ENCODE results near the gene PRSS38. TPM values are rescaled to one million over a fixed set of nuclear protein-coding genes. Genes with fewer than 3 reads are reported as not detected.
"Not testable (repeated sequence)": the region's sequence is repeated elsewhere in the genome, so short reads cannot be mapped to it uniquely, and the experiment has no call there.

PRSS38 gene
- total and polyA plus RNA-seq, 2 donors, result not detected

DNA sequence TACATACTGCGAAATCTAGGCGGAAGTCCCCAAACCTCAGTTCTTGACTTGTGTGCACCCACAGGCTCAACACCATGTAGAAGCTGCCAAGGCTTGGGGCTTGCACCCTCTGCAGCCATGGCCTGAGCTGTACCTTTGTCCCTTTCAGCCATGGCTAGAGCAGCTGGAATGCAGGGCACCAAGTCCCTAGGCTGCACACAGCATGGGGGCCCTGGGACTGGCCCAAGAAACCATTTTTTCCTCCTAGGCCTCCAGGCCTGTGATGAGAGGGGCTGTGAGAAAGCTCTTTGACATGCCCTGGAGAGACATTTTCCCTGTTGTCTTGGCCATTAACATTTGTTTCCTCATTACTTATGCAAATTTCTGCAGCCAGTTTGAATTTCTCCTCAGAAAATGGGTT is 1.5 kb upstream of the PRSS38 start:
- Histone ChIP-seq H3K4me1 (ENCODE audit: insufficient read depth) (no peaks in the 10 kb centered on the region), H3K36me3 (ENCODE audit: insufficient read depth) (no peaks in the 10 kb centered on the region), H3K27ac (ENCODE audit: low read depth) (no peak overlapping the region), H3K4me3 (ENCODE audit: low read depth, low read length) (no peak overlapping the region)
- no peak for DNase-seq (ENCODE audit: extremely low spot score)
- WGBS, result 96% methylated on average over 2 of the region's 2 CpGs

- no peak for DNase-seq (ENCODE audit: extremely low spot score)
- H3K27ac ChIP-seq (ENCODE audit: low read depth), result no peak overlapping the region
- H3K4me1 ChIP-seq (ENCODE audit: insufficient read depth), result no peaks in the 10 kb centered on the region
- WGBS, result 92% methylated on average over 16 of the region's 16 CpGs
- no peak overlapping the region for H3K4me3 ChIP-seq (ENCODE audit: low read depth, low read length)
- no peaks in the 10 kb centered on the region for H3K36me3 ChIP-seq (ENCODE audit: insufficient read depth)
Measured at GRCh38 chr1:227816750-227817446, 1.4 kb downstream of the PRSS38 start.

DNA sequence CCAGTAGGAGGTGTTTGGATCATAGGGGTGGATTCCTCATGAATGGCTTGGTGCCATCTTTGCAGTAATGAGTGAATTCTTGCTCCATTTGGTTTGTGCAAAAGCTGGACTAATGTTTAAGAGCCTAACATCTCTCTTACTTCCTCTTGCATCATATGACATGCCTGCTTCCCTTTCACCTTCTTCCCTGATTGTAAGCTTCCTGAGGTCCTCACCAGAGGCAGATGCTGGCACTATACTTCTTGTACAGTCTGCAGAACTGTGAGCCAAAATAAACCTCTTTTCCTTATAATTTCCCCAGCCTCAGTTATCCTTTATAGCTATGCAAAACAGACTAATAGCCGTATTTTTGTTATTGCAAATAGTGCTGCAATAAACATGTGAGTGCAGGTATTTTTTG is 8.1 kb downstream of the PRSS38 start:
- Histone ChIP-seq H3K36me3 (ENCODE audit: insufficient read depth) (no peaks in the 10 kb centered on the region), H3K4me3 (ENCODE audit: low read depth, low read length) (no peak overlapping the region), H3K4me1 (ENCODE audit: insufficient read depth) (no peaks in the 10 kb centered on the region), H3K27ac (ENCODE audit: low read depth) (no peak overlapping the region)
- no peak for DNase-seq (ENCODE audit: extremely low spot score)
- 88% methylated on average over 1 of the region's 1 CpG for WGBS

GRCh38 chr1:227824204-227824603 is 8.7 kb downstream of the PRSS38 start:
- 45% methylated on average over 2 of the region's 2 CpGs for WGBS
- Histone ChIP-seq H3K36me3 (ENCODE audit: insufficient read depth) (no peaks in the 10 kb centered on the region), H3K27ac (ENCODE audit: low read depth) (no peak overlapping the region), H3K4me1 (ENCODE audit: insufficient read depth) (no peaks in the 10 kb centered on the region), H3K4me3 (ENCODE audit: low read depth, low read length) (no peak overlapping the region)
- no peak for DNase-seq (ENCODE audit: extremely low spot score)

DNA sequence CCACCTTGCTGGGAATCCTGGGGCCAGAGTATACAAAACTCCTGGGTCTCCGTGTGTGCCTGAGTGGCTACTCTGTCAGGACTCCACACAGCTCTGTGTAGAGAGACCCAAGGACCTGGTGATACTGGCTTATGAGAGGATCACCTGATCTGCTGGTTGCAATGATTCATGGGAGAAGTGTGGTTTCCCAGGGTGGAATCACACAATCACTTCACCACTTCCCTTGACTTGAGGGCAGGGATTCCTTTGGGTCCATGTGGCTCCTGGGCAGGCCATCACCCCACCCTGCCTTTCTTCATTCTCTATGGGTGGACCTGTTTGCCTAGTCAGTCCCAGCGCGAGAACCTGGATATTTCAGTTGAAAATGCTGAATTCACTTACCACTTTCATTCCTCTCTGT is 13.3 kb downstream of the PRSS38 start:
- DNase-seq (ENCODE audit: extremely low spot score), result no peak
- Histone ChIP-seq H3K36me3 (ENCODE audit: insufficient read depth) (no peaks in the 10 kb centered on the region), H3K4me3 (ENCODE audit: low read depth, low read length) (no peak overlapping the region), H3K4me1 (ENCODE audit: insufficient read depth) (no peaks in the 10 kb centered on the region), H3K27ac (ENCODE audit: low read depth) (no peak overlapping the region)
- 85% methylated on average over 3 of the region's 3 CpGs for WGBS

DNA sequence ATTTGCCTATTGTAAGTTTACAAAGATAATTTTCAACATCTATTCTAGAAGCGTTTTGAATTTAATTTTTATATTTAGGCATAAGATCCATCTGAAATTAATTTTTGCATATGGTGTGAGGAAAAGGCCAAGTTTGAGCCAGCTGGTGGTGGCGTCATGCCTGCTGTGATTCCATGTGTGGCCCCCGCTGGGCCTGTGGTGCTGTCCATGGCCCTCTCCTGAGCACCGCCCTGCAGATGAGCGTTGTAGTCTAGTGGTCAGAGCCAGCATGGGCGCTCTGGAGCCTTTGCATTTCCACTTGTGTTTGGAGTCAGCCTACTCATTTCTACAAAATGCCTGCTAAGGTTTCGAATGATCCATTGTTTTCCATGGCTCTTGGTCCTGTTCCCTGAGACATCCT is 22.7 kb downstream of the PRSS38 start:
- 90% methylated on average over 7 of the region's 7 CpGs for WGBS
- Histone ChIP-seq H3K4me1 (ENCODE audit: insufficient read depth) (no peaks in the 10 kb centered on the region), H3K4me3 (ENCODE audit: low read depth, low read length) (no peak overlapping the region), H3K36me3 (ENCODE audit: insufficient read depth) (no peaks in the 10 kb centered on the region), H3K27ac (ENCODE audit: low read depth) (no peak overlapping the region)
- no peak for DNase-seq (ENCODE audit: extremely low spot score)

DNA sequence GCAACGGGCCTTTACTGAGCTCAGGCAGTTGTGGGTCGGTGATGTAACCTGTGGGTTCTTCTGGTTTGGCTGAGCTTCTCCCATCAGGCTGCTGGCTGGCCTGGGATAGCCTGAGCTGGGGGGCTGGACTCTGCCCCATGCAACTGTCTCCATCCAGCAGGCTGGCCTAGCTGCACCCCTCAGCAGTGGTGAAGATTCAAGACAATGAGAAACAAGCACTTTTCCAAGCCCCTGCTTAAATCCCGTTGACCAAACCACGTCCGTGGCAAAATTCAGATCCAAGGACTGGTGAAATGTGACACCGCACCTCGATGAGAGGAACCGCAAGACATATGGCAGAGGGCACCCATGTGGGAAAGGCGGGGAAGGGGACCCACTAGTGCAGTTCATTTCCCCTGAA is 25.6 kb downstream of the PRSS38 start:
- Histone ChIP-seq H3K4me3 (ENCODE audit: low read depth, low read length) (no peak overlapping the region), H3K27ac (ENCODE audit: low read depth) (no peak overlapping the region), H3K36me3 (ENCODE audit: insufficient read depth) (no peaks in the 10 kb centered on the region), H3K4me1 (ENCODE audit: insufficient read depth) (no peaks in the 10 kb centered on the region)
- no peak for DNase-seq (ENCODE audit: extremely low spot score)
- 67% methylated on average over 9 of the region's 9 CpGs for WGBS

- DNase-seq (ENCODE audit: extremely low spot score), result no peak
- WGBS, result 85% methylated on average over 5 of the region's 5 CpGs
- Histone ChIP-seq H3K27ac (ENCODE audit: low read depth) (no peak overlapping the region), H3K4me1 (ENCODE audit: insufficient read depth) (no peaks in the 10 kb centered on the region), H3K4me3 (ENCODE audit: low read depth, low read length) (no peak overlapping the region), H3K36me3 (ENCODE audit: insufficient read depth) (no peaks in the 10 kb centered on the region)
Measured at GRCh38 chr1:227844320-227845146, 29.1 kb downstream of the PRSS38 start.

GRCh38 chr1:227845147-227845458 is 29.6 kb downstream of the PRSS38 start:
- no peak overlapping the region for H3K27ac ChIP-seq (ENCODE audit: low read depth)
- H3K4me1 ChIP-seq (ENCODE audit: insufficient read depth), result no peaks in the 10 kb centered on the region
- DNase-seq (ENCODE audit: extremely low spot score), result no peak
- H3K36me3 ChIP-seq (ENCODE audit: insufficient read depth), result no peaks in the 10 kb centered on the region
- WGBS, result 87% methylated on average over 3 of the region's 3 CpGs
- H3K4me3 ChIP-seq (ENCODE audit: low read depth, low read length), result no peak overlapping the region

DNA sequence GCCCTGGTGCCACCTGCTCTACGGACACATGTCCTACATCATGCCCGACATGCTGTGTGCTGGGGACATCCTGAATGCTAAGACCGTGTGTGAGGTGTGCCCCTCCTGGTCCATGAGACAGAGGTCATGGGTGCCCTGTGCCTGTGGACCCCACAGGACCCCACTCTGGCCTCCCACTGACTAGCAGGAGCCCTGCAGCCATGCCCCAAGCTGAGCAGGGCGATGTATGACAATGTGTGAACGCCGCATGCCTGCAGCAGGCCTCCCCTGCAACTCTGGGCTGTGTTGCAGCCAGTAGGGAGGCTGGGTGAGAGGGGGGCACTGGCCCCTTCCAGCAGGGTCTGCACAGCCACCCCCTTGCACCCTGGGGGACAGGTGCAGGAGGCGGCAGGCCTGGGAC is 30.0 kb downstream of the PRSS38 start:
- H3K27ac ChIP-seq (ENCODE audit: low read depth), result no peak overlapping the region
- H3K4me3 ChIP-seq (ENCODE audit: low read depth, low read length), result no peak overlapping the region
- DNase-seq (ENCODE audit: extremely low spot score), result no peak
- 95% methylated on average over 7 of the region's 7 CpGs for WGBS
- no peaks in the 10 kb centered on the region for H3K4me1 ChIP-seq (ENCODE audit: insufficient read depth)
- H3K36me3 ChIP-seq (ENCODE audit: insufficient read depth), result no peaks in the 10 kb centered on the region

GRCh38 chr1:227846265-227846858 is 30.9 kb downstream of the PRSS38 start:
- Histone ChIP-seq H3K27ac (ENCODE audit: low read depth) (no peak overlapping the region), H3K36me3 (ENCODE audit: insufficient read depth) (no peaks in the 10 kb centered on the region), H3K4me3 (ENCODE audit: low read depth, low read length) (no peak overlapping the region), H3K4me1 (ENCODE audit: insufficient read depth) (no peaks in the 10 kb centered on the region)
- 72% methylated on average over 10 of the region's 10 CpGs for WGBS
- DNase-seq (ENCODE audit: extremely low spot score), result no peak

DNA sequence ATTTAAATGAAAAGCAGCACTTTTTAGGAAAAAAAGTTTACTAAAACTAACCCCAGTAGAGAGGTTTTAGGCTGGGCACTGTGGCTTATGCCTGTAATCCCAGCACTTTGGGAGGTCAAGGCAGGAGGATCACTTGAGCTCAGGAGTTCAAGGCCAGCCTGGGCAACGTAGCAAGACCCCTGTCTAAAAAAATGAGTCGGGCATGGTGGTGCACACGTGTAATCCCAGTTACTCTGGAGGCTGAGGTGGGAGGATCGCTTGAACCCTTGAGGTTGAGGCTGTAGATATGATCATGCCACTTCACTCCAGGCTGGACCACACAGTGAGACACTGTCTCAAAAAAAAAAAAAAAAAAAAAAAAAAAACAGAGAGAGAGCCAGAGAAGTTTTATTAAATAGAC is 31.6 kb downstream of the PRSS38 start:
- H3K36me3 ChIP-seq (ENCODE audit: insufficient read depth); H3K27ac ChIP-seq (ENCODE audit: low read depth): not testable (repeated sequence)
- WGBS, result 87% methylated on average over 4 of the region's 4 CpGs

DNA sequence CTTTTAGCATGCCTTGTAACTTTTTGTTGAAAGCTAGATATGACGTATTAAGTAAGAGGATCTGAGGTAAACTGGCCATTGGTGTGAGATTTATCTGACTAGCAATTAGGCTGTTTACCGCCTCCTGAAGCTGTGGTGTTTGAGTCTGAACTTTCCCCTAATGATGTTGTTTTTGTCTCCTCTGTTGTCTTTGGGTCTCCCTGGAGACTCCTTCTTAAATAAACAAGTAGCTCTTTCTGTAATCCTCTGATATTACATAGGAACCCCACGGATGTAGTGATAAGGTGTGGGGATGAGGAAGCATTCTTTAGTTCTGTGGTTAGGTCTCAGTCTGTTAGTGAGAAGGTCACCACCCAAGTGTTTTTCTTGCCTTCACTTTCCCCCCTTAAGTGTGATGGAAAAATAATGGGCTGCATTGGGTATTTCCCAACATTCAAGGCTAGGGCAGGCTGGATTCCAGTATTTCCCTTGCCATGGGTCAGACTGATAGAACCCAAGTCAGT is 33.0 kb downstream of the PRSS38 start:
- 72% methylated on average over 3 of the region's 3 CpGs for WGBS
- H3K4me3 ChIP-seq (ENCODE audit: low read depth, low read length), result no peak overlapping the region
- H3K4me1 ChIP-seq (ENCODE audit: insufficient read depth), result no peaks in the 10 kb centered on the region
- no peak overlapping the region for H3K27ac ChIP-seq (ENCODE audit: low read depth)
- no peak for DNase-seq (ENCODE audit: extremely low spot score)
- H3K36me3 ChIP-seq (ENCODE audit: insufficient read depth), result no peaks in the 10 kb centered on the region

More for the DNA sequence above, 31.6 kb downstream of the PRSS38 start:
- H3K4me3 ChIP-seq (ENCODE audit: low read depth, low read length); H3K4me1 ChIP-seq (ENCODE audit: insufficient read depth); DNase-seq (ENCODE audit: extremely low spot score): not testable (repeated sequence)

DNA sequence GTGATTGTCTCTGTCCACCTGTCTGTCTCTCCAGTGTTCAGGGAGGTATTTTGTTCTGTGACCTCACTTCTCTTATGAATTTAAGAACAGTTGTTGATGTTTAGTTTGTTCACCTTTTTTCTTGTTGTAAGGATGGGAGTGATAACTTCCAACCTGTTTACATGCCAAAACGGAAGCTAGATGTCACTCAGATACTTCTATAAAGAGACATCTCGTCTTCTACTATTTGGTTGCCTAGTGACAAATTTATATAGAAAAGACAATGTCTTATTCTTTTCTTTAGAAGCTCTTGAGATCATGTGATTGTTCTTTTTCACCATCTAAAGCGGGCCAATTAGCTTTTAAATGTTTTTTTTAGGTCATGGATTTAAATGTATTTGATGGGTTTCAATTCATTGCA is 33.8 kb downstream of the PRSS38 start:
- no peaks in the 10 kb centered on the region for H3K36me3 ChIP-seq (ENCODE audit: insufficient read depth)
- H3K4me3 ChIP-seq (ENCODE audit: low read depth, low read length), result no peak overlapping the region
- no peak for DNase-seq (ENCODE audit: extremely low spot score)
- no peaks in the 10 kb centered on the region for H3K4me1 ChIP-seq (ENCODE audit: insufficient read depth)
- WGBS, result 61% methylated on average over 3 of the region's 3 CpGs
- H3K27ac ChIP-seq (ENCODE audit: low read depth), result no peak overlapping the region
